HepG2 (cell line): ENCODE data around the gene UBE2R2. TPM values are rescaled to one million over a fixed set of nuclear protein-coding genes. Genes with fewer than 3 reads are reported as not detected.
A peak's percentile ranks its signal among the peaks of the same experiment; 100 is the strongest.

Source experiments
- ATAD3A ChIP-seq: sonication (generic); formaldehyde crosslinking; IDR thresholded peaks from 2 replicates; pipeline ENCODE4 v1.4.0; 2020; ENCODE audit warnings: missing genetic modification reagents
- ERF ChIP-seq: IDR thresholded peaks from 2 replicates; pipeline ENCODE4 v1.6.1; 2018; ENCODE audit warnings: missing biosample characterization, missing genetic modification reagents
- ISX ChIP-seq: sonication (generic); formaldehyde crosslinking; conservative IDR thresholded peaks from 2 replicates; pipeline ENCODE4 v1.5.0; 2020; ENCODE audit warnings: missing genetic modification reagents
- NFE2 ChIP-seq: sonication (generic); formaldehyde crosslinking; IDR thresholded peaks from 2 replicates; pipeline ENCODE4 v1.4.0; 2020; ENCODE audit warnings: missing genetic modification reagents
- REXO4 ChIP-seq: sonication (generic); formaldehyde crosslinking; IDR thresholded peaks from 2 replicates; pipeline ENCODE4 v1.8.0; 2022; ENCODE audit warnings: missing genetic modification reagents, mild to moderate bottlenecking, borderline replicate concordance
- RFXANK ChIP-seq: IDR thresholded peaks from 2 replicates; pipeline ENCODE4 v1.6.1; 2016
- TARDBP ChIP-seq: sonication (generic); formaldehyde crosslinking; IDR thresholded peaks from 2 replicates; pipeline ENCODE4 v1.8.0; 2022; ENCODE audit warnings: mild to moderate bottlenecking, missing genetic modification reagents
- TBX2 ChIP-seq: sonication (generic); formaldehyde crosslinking; IDR thresholded peaks from 2 replicates; pipeline ENCODE4 v1.5.0; 2020; ENCODE audit warnings: missing genetic modification reagents, mild to moderate bottlenecking, borderline replicate concordance
- YY1 ChIP-seq: IDR thresholded peaks from 2 replicates; pipeline ENCODE4 v1.6.1; 2011; ENCODE audit warnings: low read length, low read depth, moderate library complexity, mild to moderate bottlenecking; ENCODE audit not compliant: insufficient read depth, insufficient replicate concordance
- ZBTB7B ChIP-seq: sonication (generic); formaldehyde crosslinking; IDR thresholded peaks from 2 replicates; pipeline ENCODE4 v1.4.0; 2020; ENCODE audit warnings: missing genetic modification reagents
- ZFYVE20 ChIP-seq: sonication (generic); formaldehyde crosslinking; IDR thresholded peaks from 2 replicates; pipeline ENCODE4 v1.8.0; 2023; ENCODE audit warnings: low read depth, mild to moderate bottlenecking, moderate library complexity, missing genetic modification reagents, borderline replicate concordance
- ZNF615 ChIP-seq: sonication (generic); formaldehyde crosslinking; IDR thresholded peaks from 2 replicates; pipeline ENCODE4 v1.5.0; 2020; ENCODE audit warnings: mild to moderate bottlenecking, missing genetic modification reagents, borderline replicate concordance
- polyA plus RNA-seq, 8 experiments: library from polyadenylated mRNA; depleted of rRNA in 3 of 8; stranded (reverse) in 7 of 8; unstranded in 1 of 8; fragments of >200 nt; fragmentation: Illumina TruSeq in 4 of 8; extraction: Trizol in 4 of 8; gene quantifications; 2 replicates each; pipeline versions ENCODE4 v1.2.1 to v1.2.3, GENCODE V29; 2011 to 2016; ENCODE audit warnings: low read depth in 4 of 8, missing spikeins in 1 of 8, mixed read lengths in 1 of 8; ENCODE audit not compliant: insufficient read depth in 1 of 8
- total RNA-seq, 5 experiments: library from RNA; depleted of rRNA; stranded (reverse); fragments of >200 nt; fragmentation: Illumina TruSeq; extraction: Trizol; gene quantifications; 2 replicates each; pipeline ENCODE4 v1.2.3, GENCODE V29; 2016; ENCODE audit warnings: low read depth in 1 of 5
- TF ChIP-seq, protein P1 (sequence below): sonication (generic); formaldehyde crosslinking; IDR thresholded peaks from 2 replicates; pipeline ENCODE4 v1.4.0; 2020; ENCODE audit warnings: missing genetic modification reagents, mild to moderate bottlenecking, borderline replicate concordance
- TF ChIP-seq, protein P2 (sequence below): sonication (generic); formaldehyde crosslinking; IDR thresholded peaks from 2 replicates; pipeline ENCODE4 v1.5.1; 2020; ENCODE audit warnings: mild to moderate bottlenecking, missing genetic modification reagents, borderline replicate concordance
- TF ChIP-seq, protein P3 (sequence below): sonication (generic); formaldehyde crosslinking; conservative IDR thresholded peaks from 2 replicates; pipeline ENCODE4 v1.8.1; 2023; ENCODE audit warnings: missing genetic modification reagents

Gene UBE2R2
- total and polyA plus RNA-seq, 2 of the 13 experiments (the other 11 are each of a cell fraction or from before 2014, with no cell fraction given): 14.8 to 20.9 TPM

DNA sequence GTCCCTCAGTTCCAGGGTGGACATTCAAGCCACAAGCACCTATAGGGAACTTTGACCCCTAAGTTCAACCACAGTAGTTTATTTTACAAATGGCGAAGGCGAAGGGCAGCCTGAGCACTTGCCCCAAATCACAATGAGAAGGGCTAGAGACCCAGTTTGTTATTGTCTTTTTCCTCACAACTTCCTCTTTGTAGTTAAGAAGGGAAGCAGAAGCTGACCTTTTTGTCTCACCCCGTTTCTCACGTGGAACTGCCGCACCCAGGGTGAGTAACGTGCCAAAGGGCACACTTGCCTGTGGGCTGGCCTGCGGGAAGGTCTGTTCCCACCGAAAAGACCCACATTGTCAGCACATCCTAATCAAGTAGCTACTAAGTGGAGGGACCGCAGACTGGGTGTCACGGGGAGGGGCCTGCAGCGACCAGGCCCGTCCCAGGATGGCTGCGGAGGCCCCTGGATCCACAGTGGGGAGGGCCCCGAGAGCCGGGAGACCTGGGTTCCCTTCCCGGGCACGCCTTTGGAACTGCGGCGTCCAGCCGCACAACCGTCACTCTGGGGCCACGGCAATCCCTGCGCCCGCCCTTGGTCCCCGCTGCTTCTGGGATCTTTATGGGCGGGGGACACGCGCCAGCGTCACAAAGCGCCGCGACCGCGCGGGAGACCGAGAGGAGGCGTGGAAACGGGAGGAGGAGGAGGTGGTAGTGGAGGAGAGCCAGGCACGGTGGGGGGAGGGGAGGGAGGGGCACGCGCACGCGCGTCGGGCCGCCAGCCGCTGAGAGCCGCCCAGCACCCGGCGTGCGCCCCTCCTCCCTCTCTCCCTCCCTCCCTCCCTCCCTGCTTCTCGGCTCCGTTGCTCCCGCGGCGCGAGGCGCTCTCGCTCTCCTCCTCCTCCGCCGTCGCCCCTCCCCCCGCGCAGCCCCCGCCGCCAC, at the start of gene UBE2R2 (continued):
- no peak for TF ChIP-seq ZNF615 (CRISPR knock-in tag)
- peak; percentile 81 for TF ChIP-seq TARDBP (CRISPR knock-in tag)
- TF ChIP-seq TBX2 (CRISPR knock-in tag): peak; percentile 82
- no peak for TF ChIP-seq RFXANK (CRISPR knock-in tag)
- TF ChIP-seq YY1: peak; percentile 14
- no peak; the same call in 1 of the 2 replicates for TF ChIP-seq REXO4 (CRISPR knock-in tag)
- peak; percentile 57; the same call in 1 of the 2 replicates for TF ChIP-seq ERF (CRISPR knock-in tag)
- TF ChIP-seq ISX: 0 out of 2 replicates have a peak, but pooled peaks have one; percentile 33
- TF ChIP-seq NFE2 (CRISPR knock-in tag): no peak
- TF ChIP-seq ZBTB7B (CRISPR knock-in tag): no peak
- no peak for TF ChIP-seq ATAD3A (CRISPR knock-in tag)
- TF ChIP-seq, protein P1, sequence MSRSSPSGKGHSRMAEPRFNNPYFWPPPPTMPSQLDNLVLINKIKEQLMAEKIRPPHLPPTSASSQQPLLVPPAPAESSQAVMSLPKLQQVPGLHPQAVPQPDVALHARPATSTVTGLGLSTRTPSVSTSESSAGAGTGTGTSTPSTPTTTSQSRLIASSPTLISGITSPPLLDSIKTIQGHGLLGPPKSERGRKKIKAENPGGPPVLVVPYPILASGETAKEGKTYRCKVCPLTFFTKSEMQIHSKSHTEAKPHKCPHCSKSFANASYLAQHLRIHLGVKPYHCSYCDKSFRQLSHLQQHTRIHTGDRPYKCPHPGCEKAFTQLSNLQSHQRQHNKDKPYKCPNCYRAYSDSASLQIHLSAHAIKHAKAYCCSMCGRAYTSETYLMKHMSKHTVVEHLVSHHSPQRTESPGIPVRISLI: peak; percentile 62; the same call in 1 of the 2 replicates
- no peak for TF ChIP-seq ZFYVE20 (CRISPR knock-in tag)
- TF ChIP-seq, protein P2, sequence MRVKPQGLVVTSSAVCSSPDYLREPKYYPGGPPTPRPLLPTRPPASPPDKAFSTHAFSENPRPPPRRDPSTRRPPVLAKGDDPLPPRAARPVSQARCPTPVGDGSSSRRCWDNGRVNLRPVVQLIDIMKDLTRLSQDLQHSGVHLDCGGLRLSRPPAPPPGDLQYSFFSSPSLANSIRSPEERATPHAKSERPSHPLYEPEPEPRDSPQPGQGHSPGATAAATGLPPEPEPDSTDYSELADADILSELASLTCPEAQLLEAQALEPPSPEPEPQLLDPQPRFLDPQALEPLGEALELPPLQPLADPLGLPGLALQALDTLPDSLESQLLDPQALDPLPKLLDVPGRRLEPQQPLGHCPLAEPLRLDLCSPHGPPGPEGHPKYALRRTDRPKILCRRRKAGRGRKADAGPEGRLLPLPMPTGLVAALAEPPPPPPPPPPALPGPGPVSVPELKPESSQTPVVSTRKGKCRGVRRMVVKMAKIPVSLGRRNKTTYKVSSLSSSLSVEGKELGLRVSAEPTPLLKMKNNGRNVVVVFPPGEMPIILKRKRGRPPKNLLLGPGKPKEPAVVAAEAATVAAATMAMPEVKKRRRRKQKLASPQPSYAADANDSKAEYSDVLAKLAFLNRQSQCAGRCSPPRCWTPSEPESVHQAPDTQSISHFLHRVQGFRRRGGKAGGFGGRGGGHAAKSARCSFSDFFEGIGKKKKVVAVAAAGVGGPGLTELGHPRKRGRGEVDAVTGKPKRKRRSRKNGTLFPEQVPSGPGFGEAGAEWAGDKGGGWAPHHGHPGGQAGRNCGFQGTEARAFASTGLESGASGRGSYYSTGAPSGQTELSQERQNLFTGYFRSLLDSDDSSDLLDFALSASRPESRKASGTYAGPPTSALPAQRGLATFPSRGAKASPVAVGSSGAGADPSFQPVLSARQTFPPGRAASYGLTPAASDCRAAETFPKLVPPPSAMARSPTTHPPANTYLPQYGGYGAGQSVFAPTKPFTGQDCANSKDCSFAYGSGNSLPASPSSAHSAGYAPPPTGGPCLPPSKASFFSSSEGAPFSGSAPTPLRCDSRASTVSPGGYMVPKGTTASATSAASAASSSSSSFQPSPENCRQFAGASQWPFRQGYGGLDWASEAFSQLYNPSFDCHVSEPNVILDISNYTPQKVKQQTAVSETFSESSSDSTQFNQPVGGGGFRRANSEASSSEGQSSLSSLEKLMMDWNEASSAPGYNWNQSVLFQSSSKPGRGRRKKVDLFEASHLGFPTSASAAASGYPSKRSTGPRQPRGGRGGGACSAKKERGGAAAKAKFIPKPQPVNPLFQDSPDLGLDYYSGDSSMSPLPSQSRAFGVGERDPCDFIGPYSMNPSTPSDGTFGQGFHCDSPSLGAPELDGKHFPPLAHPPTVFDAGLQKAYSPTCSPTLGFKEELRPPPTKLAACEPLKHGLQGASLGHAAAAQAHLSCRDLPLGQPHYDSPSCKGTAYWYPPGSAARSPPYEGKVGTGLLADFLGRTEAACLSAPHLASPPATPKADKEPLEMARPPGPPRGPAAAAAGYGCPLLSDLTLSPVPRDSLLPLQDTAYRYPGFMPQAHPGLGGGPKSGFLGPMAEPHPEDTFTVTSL: no peak; the same call in 1 of the 2 replicates
- TF ChIP-seq, protein P3, sequence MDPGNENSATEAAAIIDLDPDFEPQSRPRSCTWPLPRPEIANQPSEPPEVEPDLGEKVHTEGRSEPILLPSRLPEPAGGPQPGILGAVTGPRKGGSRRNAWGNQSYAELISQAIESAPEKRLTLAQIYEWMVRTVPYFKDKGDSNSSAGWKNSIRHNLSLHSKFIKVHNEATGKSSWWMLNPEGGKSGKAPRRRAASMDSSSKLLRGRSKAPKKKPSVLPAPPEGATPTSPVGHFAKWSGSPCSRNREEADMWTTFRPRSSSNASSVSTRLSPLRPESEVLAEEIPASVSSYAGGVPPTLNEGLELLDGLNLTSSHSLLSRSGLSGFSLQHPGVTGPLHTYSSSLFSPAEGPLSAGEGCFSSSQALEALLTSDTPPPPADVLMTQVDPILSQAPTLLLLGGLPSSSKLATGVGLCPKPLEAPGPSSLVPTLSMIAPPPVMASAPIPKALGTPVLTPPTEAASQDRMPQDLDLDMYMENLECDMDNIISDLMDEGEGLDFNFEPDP: 0 out of 2 replicates have a peak, but pooled peaks have one; percentile 8
